Measurements from ENCODE around the gene EYA4.

Gene EYA4

DNA sequence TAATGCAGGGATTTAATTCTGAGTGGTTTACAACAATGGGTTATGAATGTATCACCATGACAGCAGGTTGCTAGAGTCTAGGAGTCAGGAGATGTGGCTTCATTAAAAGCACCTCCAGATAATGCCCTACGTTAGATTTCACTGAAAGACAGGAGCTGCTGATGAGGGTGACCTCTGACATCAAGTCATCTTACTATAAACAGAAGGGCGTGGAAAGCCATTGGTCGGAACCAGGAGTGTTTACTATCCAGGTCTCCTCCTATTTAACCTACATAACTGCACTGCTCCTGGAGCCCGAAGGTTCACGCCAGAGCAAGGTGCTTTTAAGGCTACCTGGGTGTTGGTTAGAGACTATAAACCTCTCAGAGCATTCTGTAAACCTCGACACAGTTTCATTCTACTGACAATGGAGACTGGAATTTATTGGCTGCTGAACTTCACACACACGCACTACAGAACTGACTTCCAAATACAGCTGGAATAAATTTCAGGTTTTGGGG, 128.7 kb downstream of the EYA4 start:
- no peaks in the 10 kb centered on the region for H3K36me3 ChIP-seq (replicated peaks in 1 of 2; ENCODE audit: control insufficient read depth in 2 of 2, insufficient read depth in 2 of 2, low read length in 2 of 2)
- peak overlapping the region; percentile 17 for H2AFZ ChIP-seq (ENCODE audit: low read length)
- no peak overlapping the region for H3K9ac ChIP-seq (ENCODE audit: low read depth, low read length, poor library complexity)
- no peak overlapping the region for H3K14ac ChIP-seq (ENCODE audit: low read length)
- H2BK15ac ChIP-seq (ENCODE audit: low read length), result no peak overlapping the region
- no CpG with 5 or more reads among the region's 7 CpGs for WGBS, 2 donors (ENCODE audit: extremely low coverage in 2 of 2, insufficient read length in 2 of 2, insufficient replicate concordance in 1 of 2)
- no peak overlapping the region for H3K4me3 ChIP-seq (ENCODE audit: low read length in 2 of 2)
- no peak overlapping the region for H2BK12ac ChIP-seq (ENCODE audit: low read length)
- no peaks in the 10 kb centered on the region for H3K79me1 ChIP-seq (ENCODE audit: low read depth, low read length)
- H3K27ac ChIP-seq (replicated peaks; ENCODE audit: low read length), result no peak overlapping the region
- H3K9me3 ChIP-seq (replicated peaks in 1 of 2; ENCODE audit: control insufficient read depth in 2 of 2, insufficient read depth in 1 of 2, low read depth in 1 of 2, low read length in 2 of 2), result no peaks in the 10 kb centered on the region
- no peak overlapping the region for H3K4ac ChIP-seq (ENCODE audit: low read length)
- no peak overlapping the region for H3K18ac ChIP-seq (ENCODE audit: low read length)
- no peak for DNase-seq (ENCODE audit: low spot score)
- H3K27me3 ChIP-seq (ENCODE audit: control insufficient read depth in 3 of 3, insufficient read depth in 3 of 3, low read depth in 1 of 3, low read length in 3 of 3), result no peaks in the 10 kb centered on the region
- no peak overlapping the region for H2BK120ac ChIP-seq (ENCODE audit: low read depth, low read length)
- peaks cover 4 to 6% of the 10 kb centered on the region in 2 donors for H3K4me1 ChIP-seq (ENCODE audit: control insufficient read depth in 2 of 2, insufficient read depth in 1 of 2, low read depth in 1 of 2, low read length in 2 of 2)
- H3K4me2 ChIP-seq (ENCODE audit: insufficient read depth, low read length, poor library complexity, severe bottlenecking), result no peak overlapping the region
- H2BK5ac ChIP-seq (ENCODE audit: low read length), result no peak overlapping the region
- H3K23ac ChIP-seq (ENCODE audit: low read depth, low read length, poor library complexity), result no peak overlapping the region
- H2AK5ac ChIP-seq (ENCODE audit: low read depth, low read length), result no peak overlapping the region
- no peak overlapping the region for H4K8ac ChIP-seq (ENCODE audit: low read depth, low read length)
- H4K91ac ChIP-seq (ENCODE audit: low read depth, low read length, poor library complexity), result no peak overlapping the region

DNA sequence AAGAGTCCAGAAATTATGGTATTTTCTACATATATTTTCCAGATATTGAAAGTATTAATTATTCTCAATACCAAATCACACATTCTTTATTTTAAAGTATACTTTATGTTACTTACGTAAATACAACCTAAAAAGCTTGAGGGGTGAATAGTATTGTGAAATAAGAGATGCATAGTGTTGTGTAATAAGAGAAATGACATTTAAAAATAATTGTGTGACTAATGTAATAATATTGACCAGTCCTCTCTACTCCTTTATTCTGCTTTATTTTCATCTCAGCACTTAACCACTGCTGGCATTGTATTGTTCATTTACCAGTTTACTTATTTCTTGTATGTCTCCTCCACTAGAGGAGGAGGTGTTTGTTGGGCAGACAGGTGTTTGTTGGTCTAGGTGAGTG, 135.6 kb downstream of the EYA4 start:
- no peak overlapping the region for H3K9ac ChIP-seq (ENCODE audit: low read depth, low read length, poor library complexity)
- no peak overlapping the region for H3K18ac ChIP-seq (ENCODE audit: low read length)
- no peaks in the 10 kb centered on the region for H3K9me3 ChIP-seq (replicated peaks in 1 of 2; ENCODE audit: control insufficient read depth in 2 of 2, insufficient read depth in 1 of 2, low read depth in 1 of 2, low read length in 2 of 2)
- H3K4ac ChIP-seq (ENCODE audit: low read length), result no peak overlapping the region
- no peak overlapping the region for H2AFZ ChIP-seq (ENCODE audit: low read length)
- no peak overlapping the region for H4K8ac ChIP-seq (ENCODE audit: low read depth, low read length)
- H3K27ac ChIP-seq (replicated peaks; ENCODE audit: low read length), result no peak overlapping the region
- no peaks in the 10 kb centered on the region for H3K27me3 ChIP-seq (ENCODE audit: control insufficient read depth in 3 of 3, insufficient read depth in 3 of 3, low read depth in 1 of 3, low read length in 3 of 3)
- no peaks in the 10 kb centered on the region for H3K4me1 ChIP-seq (ENCODE audit: control insufficient read depth in 2 of 2, insufficient read depth in 1 of 2, low read depth in 1 of 2, low read length in 2 of 2)
- WGBS, 2 donors (ENCODE audit: extremely low coverage in 2 of 2, insufficient read length in 2 of 2, insufficient replicate concordance in 1 of 2), result no CpG with 5 or more reads among the region's 1 CpG
- H3K36me3 ChIP-seq (replicated peaks in 1 of 2; ENCODE audit: control insufficient read depth in 2 of 2, insufficient read depth in 2 of 2, low read length in 2 of 2), result peaks cover 0 to 2% of the 10 kb centered on the region in 2 donors
- H3K14ac ChIP-seq (ENCODE audit: low read length), result no peak overlapping the region
- H3K23ac ChIP-seq (ENCODE audit: low read depth, low read length, poor library complexity), result no peak overlapping the region
- H2BK5ac ChIP-seq (ENCODE audit: low read length), result no peak overlapping the region
- DNase-seq (ENCODE audit: low spot score), result no peak
- no peak overlapping the region for H2BK15ac ChIP-seq (ENCODE audit: low read length)
- no peak overlapping the region for H3K4me2 ChIP-seq (ENCODE audit: insufficient read depth, low read length, poor library complexity, severe bottlenecking)
- no peak overlapping the region for H4K91ac ChIP-seq (ENCODE audit: low read depth, low read length, poor library complexity)
- no peak overlapping the region for H2AK5ac ChIP-seq (ENCODE audit: low read depth, low read length)
- no peaks in the 10 kb centered on the region for H3K79me1 ChIP-seq (ENCODE audit: low read depth, low read length)
- H3K4me3 ChIP-seq (ENCODE audit: low read length in 2 of 2), result no peak overlapping the region
- no peak overlapping the region for H2BK12ac ChIP-seq (ENCODE audit: low read length)
- no peak overlapping the region for H2BK120ac ChIP-seq (ENCODE audit: low read depth, low read length)

DNA sequence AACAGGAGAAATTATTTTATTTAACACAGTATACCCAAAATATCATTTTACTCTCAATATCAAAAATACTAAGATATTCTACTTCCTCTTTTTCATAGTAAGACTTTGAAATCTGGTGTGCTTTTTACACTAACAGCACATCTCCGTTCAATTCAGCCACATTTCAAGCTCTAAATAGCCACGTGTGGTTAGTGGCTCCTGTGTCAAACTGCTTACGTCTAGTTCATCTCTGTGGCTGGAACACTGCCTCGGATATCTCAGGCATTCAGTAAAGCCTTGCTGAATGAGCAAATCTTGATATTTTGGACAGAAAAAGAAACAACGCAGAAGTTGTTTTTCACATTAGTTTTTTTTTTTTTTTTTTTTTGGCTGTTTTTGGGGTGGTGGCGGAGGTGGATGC, 136.1 kb downstream of the EYA4 start:
- Histone ChIP-seq H3K79me1 (ENCODE audit: low read depth, low read length) (no peaks in the 10 kb centered on the region), H2BK12ac (ENCODE audit: low read length) (no peak overlapping the region), H4K8ac (ENCODE audit: low read depth, low read length) (no peak overlapping the region), H3K4me2 (ENCODE audit: insufficient read depth, low read length, poor library complexity, severe bottlenecking) (no peak overlapping the region), H3K27ac (replicated peaks; ENCODE audit: low read length) (no peak overlapping the region), H2AK5ac (ENCODE audit: low read depth, low read length) (no peak overlapping the region), H2AFZ (ENCODE audit: low read length) (no peak overlapping the region), H2BK5ac (ENCODE audit: low read length) (no peak overlapping the region), H3K23ac (ENCODE audit: low read depth, low read length, poor library complexity) (no peak overlapping the region), H2BK15ac (ENCODE audit: low read length) (no peak overlapping the region), H3K18ac (ENCODE audit: low read length) (no peak overlapping the region), H3K4ac (ENCODE audit: low read length) (no peak overlapping the region), H3K4me3 (ENCODE audit: low read length in 2 of 2) (no peak overlapping the region), H3K9ac (ENCODE audit: low read depth, low read length, poor library complexity) (no peak overlapping the region), H3K36me3 (replicated peaks in 1 of 2; ENCODE audit: control insufficient read depth in 2 of 2, insufficient read depth in 2 of 2, low read length in 2 of 2) (peaks cover 0 to 2% of the 10 kb centered on the region in 2 donors), H3K4me1 (ENCODE audit: control insufficient read depth in 2 of 2, insufficient read depth in 1 of 2, low read depth in 1 of 2, low read length in 2 of 2) (no peaks in the 10 kb centered on the region), H2BK120ac (ENCODE audit: low read depth, low read length) (no peak overlapping the region), H3K14ac (ENCODE audit: low read length) (no peak overlapping the region), H3K27me3 (ENCODE audit: control insufficient read depth in 3 of 3, insufficient read depth in 3 of 3, low read depth in 1 of 3, low read length in 3 of 3) (no peaks in the 10 kb centered on the region), H3K9me3 (replicated peaks in 1 of 2; ENCODE audit: control insufficient read depth in 2 of 2, insufficient read depth in 1 of 2, low read depth in 1 of 2, low read length in 2 of 2) (no peaks in the 10 kb centered on the region), H4K91ac (ENCODE audit: low read depth, low read length, poor library complexity) (no peak overlapping the region)
- DNase-seq (ENCODE audit: low spot score), result no peak
- WGBS, 2 donors (ENCODE audit: extremely low coverage in 2 of 2, insufficient read length in 2 of 2, insufficient replicate concordance in 1 of 2), result no CpG with 5 or more reads among the region's 6 CpGs

DNA sequence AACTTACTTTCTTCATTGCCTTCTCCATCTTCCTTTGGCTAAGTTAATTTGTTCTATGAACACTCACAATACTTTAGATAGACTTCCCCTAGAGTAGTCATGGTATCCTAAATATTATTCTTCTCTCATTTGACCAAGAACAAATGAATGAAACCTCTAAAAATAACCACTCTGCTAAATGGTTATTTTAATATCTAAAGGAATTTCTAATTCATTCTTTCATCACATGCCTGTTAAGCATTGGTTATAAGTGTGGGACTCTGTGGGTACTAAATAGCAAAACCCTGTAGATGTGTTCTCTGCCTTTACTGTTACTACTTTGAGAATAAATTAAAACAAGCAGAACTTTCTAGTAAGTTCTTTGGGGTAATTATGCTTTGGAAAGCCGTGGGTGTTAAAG, 138.9 kb downstream of the EYA4 start:
- Histone ChIP-seq H3K4me1 (ENCODE audit: control insufficient read depth in 2 of 2, insufficient read depth in 1 of 2, low read depth in 1 of 2, low read length in 2 of 2) (no peaks in the 10 kb centered on the region), H3K4ac (ENCODE audit: low read length) (no peak overlapping the region), H3K4me2 (ENCODE audit: insufficient read depth, low read length, poor library complexity, severe bottlenecking) (no peak overlapping the region), H3K9ac (ENCODE audit: low read depth, low read length, poor library complexity) (no peak overlapping the region), H3K18ac (ENCODE audit: low read length) (no peak overlapping the region), H2BK12ac (ENCODE audit: low read length) (no peak overlapping the region), H2BK120ac (ENCODE audit: low read depth, low read length) (no peak overlapping the region), H3K14ac (ENCODE audit: low read length) (no peak overlapping the region), H2AFZ (ENCODE audit: low read length) (no peak overlapping the region), H4K8ac (ENCODE audit: low read depth, low read length) (no peak overlapping the region), H3K36me3 (replicated peaks in 1 of 2; ENCODE audit: control insufficient read depth in 2 of 2, insufficient read depth in 2 of 2, low read length in 2 of 2) (peaks cover 0 to 2% of the 10 kb centered on the region in 2 donors), H3K27me3 (ENCODE audit: control insufficient read depth in 3 of 3, insufficient read depth in 3 of 3, low read depth in 1 of 3, low read length in 3 of 3) (no peaks in the 10 kb centered on the region), H3K23ac (ENCODE audit: low read depth, low read length, poor library complexity) (no peak overlapping the region), H3K27ac (replicated peaks; ENCODE audit: low read length) (no peak overlapping the region), H2BK5ac (ENCODE audit: low read length) (no peak overlapping the region), H3K79me1 (ENCODE audit: low read depth, low read length) (no peaks in the 10 kb centered on the region), H2AK5ac (ENCODE audit: low read depth, low read length) (no peak overlapping the region), H4K91ac (ENCODE audit: low read depth, low read length, poor library complexity) (no peak overlapping the region), H2BK15ac (ENCODE audit: low read length) (no peak overlapping the region), H3K4me3 (ENCODE audit: low read length in 2 of 2) (no peak overlapping the region), H3K9me3 (replicated peaks in 1 of 2; ENCODE audit: control insufficient read depth in 2 of 2, insufficient read depth in 1 of 2, low read depth in 1 of 2, low read length in 2 of 2) (no peaks in the 10 kb centered on the region)
- DNase-seq (ENCODE audit: low spot score), result no peak
- WGBS, 2 donors (ENCODE audit: extremely low coverage in 2 of 2, insufficient read length in 2 of 2, insufficient replicate concordance in 1 of 2), result no CpG with 5 or more reads among the region's 1 CpG
